ENCODE measurements around the gene SMIM14. TPM values are rescaled to one million over a fixed set of nuclear protein-coding genes. Genes with fewer than 3 reads are reported as not detected.

The SMIM14 gene
- total RNA-seq, 3 donors from 2014 or later: 69.5 to 142 (median 123) TPM

- no peak overlapping the region for H3K4me3 ChIP-seq
- ATAC-seq (no peak), DNase-seq (no peak)
- TF ChIP-seq, protein P1, sequence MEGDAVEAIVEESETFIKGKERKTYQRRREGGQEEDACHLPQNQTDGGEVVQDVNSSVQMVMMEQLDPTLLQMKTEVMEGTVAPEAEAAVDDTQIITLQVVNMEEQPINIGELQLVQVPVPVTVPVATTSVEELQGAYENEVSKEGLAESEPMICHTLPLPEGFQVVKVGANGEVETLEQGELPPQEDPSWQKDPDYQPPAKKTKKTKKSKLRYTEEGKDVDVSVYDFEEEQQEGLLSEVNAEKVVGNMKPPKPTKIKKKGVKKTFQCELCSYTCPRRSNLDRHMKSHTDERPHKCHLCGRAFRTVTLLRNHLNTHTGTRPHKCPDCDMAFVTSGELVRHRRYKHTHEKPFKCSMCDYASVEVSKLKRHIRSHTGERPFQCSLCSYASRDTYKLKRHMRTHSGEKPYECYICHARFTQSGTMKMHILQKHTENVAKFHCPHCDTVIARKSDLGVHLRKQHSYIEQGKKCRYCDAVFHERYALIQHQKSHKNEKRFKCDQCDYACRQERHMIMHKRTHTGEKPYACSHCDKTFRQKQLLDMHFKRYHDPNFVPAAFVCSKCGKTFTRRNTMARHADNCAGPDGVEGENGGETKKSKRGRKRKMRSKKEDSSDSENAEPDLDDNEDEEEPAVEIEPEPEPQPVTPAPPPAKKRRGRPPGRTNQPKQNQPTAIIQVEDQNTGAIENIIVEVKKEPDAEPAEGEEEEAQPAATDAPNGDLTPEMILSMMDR (IDR thresholded peaks at IDR 0.05): no peak
- peaks cover 7% of the 10 kb centered on the region for H3K4me1 ChIP-seq (ENCODE audit: low read depth)
- intact Hi-C loops (cut with DNase I, micrococcal nuclease): no loop called here
- H3K36me3 ChIP-seq (ENCODE audit: low read depth): no peaks in the 10 kb centered on the region
- H3K9me3 ChIP-seq: no peaks in the 10 kb centered on the region
These were observed 30.2 kb downstream of the SMIM14 start for GRCh38 chr4:39608451-39608850.

- DNase-seq (no peak), ATAC-seq (no peak)
- no peak overlapping the region for H3K4me3 ChIP-seq
- no peaks in the 10 kb centered on the region for H3K36me3 ChIP-seq (ENCODE audit: low read depth)
- intact Hi-C loops (cut with DNase I, micrococcal nuclease): no loop called here
- no peaks in the 10 kb centered on the region for H3K4me1 ChIP-seq (ENCODE audit: low read depth)
- no peaks in the 10 kb centered on the region for H3K9me3 ChIP-seq
- TF ChIP-seq, protein P1 (IDR thresholded peaks at IDR 0.05): no peak
These were observed 31.9 kb downstream of the SMIM14 start for GRCh38 chr4:39606747-39607146.

DNA sequence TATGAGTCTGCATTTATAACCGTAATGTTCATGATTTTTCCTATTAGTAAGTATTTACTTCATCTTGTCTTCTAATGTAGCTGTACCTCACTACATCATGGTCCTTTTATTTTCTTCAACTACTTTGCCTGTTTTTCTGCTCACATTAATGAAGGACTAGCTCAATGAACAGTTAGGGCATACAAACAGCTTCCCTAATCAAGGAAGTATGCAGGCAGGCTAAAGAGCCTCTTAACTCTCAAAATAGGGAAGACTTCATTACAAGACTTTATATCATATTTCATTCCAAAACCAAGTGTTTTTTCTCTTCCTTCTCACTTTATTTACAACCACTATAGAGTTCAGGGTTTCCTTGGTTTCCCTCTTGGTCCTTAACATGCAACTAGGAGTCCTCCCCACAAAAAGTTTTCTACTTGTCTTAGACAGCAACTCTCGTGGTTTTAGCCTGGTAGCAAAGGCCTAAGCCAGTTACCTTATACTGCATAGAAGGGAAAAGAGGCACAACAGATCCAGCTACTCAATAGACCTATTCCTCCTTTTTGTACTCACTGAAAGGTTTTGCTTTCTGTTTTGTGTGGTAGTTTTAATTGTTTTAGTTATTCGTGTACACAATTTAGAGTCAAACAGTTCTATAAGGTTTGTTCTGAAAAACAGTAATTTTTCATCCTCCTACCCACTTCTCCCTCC lies 40.8 kb downstream of the SMIM14 start:
- no peak for ATAC-seq
- Histone ChIP-seq H3K36me3 (ENCODE audit: low read depth) (no peaks in the 10 kb centered on the region), H3K4me3 (no peak overlapping the region)

DNA sequence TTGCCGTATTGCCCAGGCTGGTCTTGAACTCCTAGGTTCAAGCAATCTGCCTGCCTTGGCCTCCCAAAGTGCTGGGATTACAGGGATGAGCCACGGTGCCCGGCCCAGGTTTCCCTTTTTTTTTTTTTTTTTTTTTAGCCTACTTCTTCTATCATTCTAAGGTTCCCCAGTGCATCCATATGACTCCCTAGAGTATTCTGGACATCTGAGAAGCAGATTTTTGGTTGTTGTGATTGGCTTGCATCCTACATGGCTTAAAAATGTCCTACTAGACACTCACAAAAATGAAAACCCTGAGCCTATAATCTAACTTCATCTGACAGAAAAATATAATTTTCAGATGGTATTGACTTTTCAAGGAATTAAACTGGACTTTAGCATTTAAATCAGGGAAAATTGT lies 41.7 kb downstream of the SMIM14 start:
- H3K4me3 ChIP-seq: no peak overlapping the region
- no peaks in the 10 kb centered on the region for H3K9me3 ChIP-seq
- DNase-seq (no peak), ATAC-seq (no peak)
- intact Hi-C loops (cut with DNase I, micrococcal nuclease): no loop called here
- no peaks in the 10 kb centered on the region for H3K4me1 ChIP-seq (ENCODE audit: low read depth)
- TF ChIP-seq, protein P1 (IDR thresholded peaks at IDR 0.05): no peak
- H3K36me3 ChIP-seq (ENCODE audit: low read depth): no peaks in the 10 kb centered on the region

More for the DNA sequence above, 40.8 kb downstream of the SMIM14 start:
- intact Hi-C loops (cut with DNase I, micrococcal nuclease): no loop called here
- Histone ChIP-seq H3K9me3 (no peaks in the 10 kb centered on the region), H3K4me1 (ENCODE audit: low read depth) (no peaks in the 10 kb centered on the region)
- no peak for DNase-seq
- TF ChIP-seq, protein P1 (IDR thresholded peaks at IDR 0.05): no peak

DNA sequence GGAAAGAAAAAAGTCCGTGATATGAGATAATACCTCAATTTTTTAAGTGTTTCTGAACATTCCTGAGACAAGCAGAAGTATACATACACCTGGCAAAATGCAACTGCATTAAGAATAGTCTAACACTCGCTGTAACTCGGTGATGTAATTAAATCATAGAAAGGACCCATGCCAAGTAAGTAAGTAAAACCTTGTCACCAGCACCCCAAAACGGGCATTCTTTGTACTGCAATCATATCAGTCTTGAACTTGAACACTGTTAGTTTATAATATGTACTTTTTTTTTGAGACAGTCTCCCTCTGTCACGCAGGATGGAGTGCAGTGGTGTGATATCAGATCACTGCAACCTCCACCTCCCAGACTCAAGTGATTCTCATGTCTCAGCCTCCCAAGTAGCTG lies 47.4 kb downstream of the SMIM14 start:
- Histone ChIP-seq H3K4me3 (no peak overlapping the region), H3K36me3 (ENCODE audit: low read depth) (no peaks in the 10 kb centered on the region), H3K4me1 (ENCODE audit: low read depth) (no peaks in the 10 kb centered on the region), H3K9me3 (no peaks in the 10 kb centered on the region)
- DNase-seq: peak in 1 of 3 donors; percentile 70
- ATAC-seq: peak; percentile 86
- intact Hi-C loops (cut with DNase I, micrococcal nuclease): no loop called here
- TF ChIP-seq, protein P1 (IDR thresholded peaks at IDR 0.05): no peak

Data from mucosa of descending colon (tissue), 3 donors.